Activated gamma-delta T cell (primary cell): ENCODE data around the gene RGR.

Experiments used
- DNase-seq: peaks from one replicate; lab custom pipeline; 2025; lab: John Stamatoyannopoulos, UW
- total RNA-seq, 2 donors: gene quantifications; one replicate each; lab custom pipeline; 2026; lab: John Stamatoyannopoulos, UW

Gene RGR
- total RNA-seq: 0 reads per million in 2 donors

DNA sequence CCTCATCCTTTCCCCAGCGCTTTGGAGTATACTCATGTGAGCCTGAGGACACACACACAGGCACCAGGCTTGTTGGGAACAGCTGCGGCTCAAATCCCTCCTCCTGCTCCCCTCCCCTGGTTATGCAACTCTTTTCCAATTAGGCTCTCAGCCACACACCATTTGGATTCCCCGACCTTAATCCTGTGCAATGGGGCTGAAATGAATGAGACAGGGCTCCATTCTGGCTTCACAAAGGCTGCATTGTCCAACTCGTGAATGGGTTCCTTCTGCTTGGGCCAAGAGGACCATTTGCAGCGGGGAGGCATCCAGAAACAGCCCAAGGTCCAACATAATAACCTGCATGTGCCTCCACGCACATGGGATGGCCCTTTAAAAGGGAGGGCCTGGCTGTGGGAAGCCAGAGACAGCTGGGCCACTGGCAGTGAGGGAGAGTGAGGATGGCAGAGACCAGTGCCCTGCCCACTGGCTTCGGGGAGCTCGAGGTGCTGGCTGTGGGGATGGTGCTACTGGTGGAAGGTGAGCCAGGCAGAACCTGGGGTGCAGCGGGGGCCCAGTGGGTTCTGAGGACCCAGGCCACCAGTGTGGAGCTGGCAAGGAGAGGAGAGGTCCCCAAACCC lies at the start of gene RGR:
Gene RGR (plus strand): TSS at position 403 of the 620 bp plus-strand sequence. CDS start 38 bp downstream, at position 441.
- DNase-seq: no peak

GRCh38 chr10:84196083-84196482 lies 48.8 kb upstream of the RGR start:
- no peak for DNase-seq

DNA sequence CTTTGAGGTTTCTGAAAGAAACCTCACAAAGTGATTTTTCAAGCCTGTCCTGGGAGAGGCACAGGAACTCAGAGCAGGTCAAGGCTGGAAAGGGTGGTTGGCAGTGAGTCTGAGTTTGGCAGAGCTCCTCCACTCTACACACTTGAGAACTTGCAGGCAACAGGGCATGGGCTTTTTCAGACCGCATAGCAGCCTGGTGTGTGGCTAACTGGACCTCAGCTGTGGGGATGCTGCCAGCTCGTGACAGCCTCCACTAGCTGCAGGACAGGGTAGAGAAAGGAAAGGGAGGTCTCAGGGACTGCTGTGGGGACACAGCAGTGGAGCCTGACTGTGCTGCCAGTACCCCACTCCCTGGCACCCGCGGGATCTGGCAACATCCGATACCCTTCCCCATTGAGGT lies 47.9 kb upstream of the RGR start:
- no peak for DNase-seq

GRCh38 chr10:84197643-84198042 lies 47.2 kb upstream of the RGR start:
- DNase-seq: no peak

- DNase-seq: no peak
Measured at GRCh38 chr10:84198206-84198915, 46.5 kb upstream of the RGR start.

GRCh38 chr10:84200537-84201243 lies 44.2 kb upstream of the RGR start:
- no peak for DNase-seq

DNA sequence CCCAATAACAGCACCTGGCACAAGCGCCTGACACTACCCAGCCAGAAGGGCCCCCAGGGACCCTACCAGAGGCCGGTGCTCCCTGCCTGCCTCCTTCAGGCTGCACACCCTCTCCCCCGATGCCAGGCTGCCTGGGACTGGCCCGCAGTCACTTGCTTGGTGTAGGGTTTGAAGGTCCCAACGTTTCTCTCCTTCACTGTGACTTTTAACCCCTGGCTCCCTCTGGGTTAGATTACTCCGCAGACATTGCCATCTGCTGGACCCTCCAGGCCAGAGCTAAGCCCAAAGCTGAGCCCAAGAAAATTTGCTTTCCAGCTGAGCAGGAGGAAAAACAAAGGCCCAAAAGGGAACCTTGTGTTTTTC lies 43.6 kb upstream of the RGR start:
- no peak for DNase-seq

GRCh38 chr10:84201682-84202081 lies 43.2 kb upstream of the RGR start:
- no peak for DNase-seq

DNA sequence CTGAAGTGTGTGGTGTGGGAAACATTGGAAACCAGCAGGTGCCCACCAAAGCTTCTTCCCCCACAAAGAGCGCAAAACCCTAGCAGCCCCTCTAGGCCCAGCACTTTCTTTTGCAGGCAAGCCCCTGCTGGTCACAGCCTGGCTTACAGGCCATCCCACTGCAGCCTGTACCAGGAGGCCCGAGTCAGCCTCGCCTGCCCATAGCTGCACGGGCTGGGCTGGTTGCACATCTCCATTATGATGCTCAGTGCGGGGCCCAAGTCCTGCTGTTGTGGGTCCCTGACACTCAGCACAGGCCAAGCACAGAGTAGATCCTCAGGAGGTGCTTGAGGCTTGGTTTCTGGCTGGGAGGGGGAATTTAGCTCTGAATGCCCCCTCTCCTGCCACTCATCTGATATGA lies 42.5 kb upstream of the RGR start:
- no peak for DNase-seq

DNA sequence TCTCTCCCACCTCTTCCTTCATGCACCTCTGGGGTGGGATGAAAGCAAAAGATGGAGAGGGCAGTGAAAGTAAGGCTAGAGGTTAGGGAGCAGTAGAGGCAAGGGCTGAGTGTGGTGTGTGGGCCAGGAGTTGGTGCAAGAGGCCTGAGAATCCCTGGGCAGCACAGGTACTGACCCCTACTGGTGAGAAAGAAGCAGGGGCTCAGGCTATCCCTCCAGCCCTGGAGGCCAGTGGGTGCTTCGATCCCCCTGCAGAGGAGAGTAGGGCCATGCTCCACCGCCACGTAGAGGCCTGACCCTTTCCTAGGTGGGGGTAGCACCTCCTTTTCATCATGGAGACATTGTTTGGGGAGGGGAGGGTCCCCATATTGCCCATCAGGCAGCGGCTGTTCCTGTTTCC lies 40.7 kb upstream of the RGR start:
- DNase-seq: no peak

- DNase-seq: no peak
Measured at GRCh38 chr10:84204610-84205009, 40.2 kb upstream of the RGR start.

DNA sequence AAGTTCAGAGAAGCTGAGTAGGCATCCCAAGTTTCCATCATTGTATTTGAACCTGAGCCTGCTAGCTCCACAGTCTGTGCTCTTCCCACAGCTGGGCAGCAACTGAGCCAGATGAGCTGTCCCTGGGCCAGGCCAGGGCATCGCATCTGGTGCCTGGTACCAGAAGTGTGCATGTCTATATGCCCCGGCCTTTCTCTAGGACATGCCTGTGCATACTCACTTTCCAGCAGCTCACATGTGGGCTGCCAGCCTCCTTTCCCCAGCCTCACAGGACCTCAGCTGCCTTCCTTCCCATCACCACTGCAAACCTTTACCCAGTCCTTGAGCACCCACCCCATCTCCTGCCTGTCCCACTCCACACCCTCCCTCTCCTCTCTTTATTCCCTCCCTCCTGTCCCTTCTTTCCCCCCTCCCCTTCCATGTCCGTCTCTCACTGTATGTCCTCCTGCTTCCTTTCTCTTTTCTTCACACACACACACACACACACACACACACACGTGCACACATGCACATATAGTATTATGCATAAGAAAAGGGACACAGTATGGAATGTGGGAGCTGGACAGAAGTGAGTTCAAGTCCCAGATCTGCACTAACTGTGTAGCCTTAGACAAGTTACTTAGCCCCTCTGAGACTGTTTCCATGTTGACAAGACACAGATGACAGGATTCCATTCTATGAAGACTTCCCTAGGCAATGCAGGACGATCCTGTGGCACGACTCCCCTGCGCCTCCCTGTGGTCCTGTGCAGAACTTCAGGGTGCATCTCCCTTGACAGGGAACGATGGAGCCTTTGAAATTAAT lies 39.6 kb upstream of the RGR start:
- DNase-seq: peak; percentile 25

DNA sequence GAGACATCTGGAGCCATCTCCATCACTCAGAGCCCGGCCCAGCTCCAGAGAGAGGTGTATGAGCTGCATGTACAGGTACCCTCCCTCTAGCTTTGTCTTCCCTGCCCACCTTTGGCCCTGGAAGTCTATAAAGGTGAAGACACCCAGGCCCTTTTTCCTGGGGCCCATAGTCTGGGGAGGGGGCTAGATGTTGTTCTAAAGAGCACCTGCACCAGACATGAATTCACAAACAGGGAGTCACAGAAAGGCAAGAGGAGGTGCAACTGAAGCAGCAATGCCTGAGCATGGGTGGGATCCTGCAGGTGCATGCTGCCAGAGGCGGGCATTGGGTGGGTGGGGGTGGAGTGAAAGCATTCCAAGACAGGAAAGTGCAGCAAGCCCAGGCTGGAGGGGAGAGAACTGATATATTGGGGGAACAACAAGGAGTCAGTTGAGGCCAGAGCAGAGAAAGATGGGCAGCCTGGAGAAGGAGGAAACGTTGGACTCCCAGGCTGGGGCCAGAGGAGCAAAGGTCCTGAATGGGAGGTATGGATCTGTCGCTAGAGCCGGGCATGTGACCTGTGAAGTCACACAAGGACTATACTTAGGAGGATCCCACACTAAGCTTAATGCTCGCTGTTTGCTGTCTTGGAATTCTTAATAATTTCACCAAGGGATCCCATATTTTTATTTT lies 38.9 kb upstream of the RGR start:
- DNase-seq: no peak

DNA sequence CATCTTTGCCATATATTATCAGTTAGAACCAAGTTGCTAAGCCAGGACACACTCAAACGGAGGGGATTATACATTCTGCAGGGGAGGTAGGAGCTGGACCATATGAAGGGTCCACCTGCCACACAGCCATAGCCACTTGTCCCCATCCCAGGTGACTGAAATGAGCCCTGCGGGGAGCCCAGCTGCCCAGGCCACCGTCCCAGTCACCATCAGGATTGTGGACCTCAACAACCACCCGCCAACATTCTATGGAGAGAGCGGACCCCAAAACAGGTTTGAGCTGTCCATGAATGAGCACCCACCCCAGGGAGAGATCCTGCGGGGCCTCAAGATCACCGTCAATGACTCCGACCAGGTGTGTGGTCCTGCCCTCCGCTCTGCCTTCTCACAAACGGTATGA lies 36.8 kb upstream of the RGR start:
- no peak for DNase-seq

GRCh38 chr10:84211566-84211965 lies 33.3 kb upstream of the RGR start:
- no peak for DNase-seq

- DNase-seq: no peak
Measured at GRCh38 chr10:84212014-84212413, 32.8 kb upstream of the RGR start.

GRCh38 chr10:84213076-84213475 lies 31.8 kb upstream of the RGR start:
- no peak for DNase-seq

DNA sequence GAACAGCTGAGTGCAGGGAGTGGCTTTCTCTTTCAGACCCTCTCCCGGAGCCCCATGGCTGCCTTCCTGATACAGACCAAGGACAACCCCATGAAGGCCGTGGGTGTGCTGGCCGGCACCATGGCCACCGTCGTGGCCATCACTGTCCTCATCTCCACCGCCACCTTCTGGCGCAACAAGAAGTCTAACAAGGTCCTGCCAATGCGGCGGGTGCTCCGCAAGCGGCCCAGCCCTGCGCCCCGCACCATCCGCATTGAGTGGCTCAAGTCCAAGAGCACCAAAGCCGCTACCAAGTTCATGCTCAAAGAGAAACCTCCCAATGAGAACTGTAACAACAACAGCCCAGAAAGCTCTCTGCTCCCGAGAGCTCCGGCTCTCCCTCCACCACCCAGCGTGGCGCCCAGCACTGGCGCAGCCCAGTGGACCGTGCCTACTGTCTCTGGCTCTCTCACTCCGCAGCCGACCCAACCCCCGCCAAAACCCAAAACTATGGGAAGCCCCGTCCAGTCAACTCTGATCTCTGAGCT lies 30.7 kb upstream of the RGR start:
- DNase-seq: no peak

GRCh38 chr10:84214612-84215235 lies 30.1 kb upstream of the RGR start:
- no peak for DNase-seq

GRCh38 chr10:84216834-84217233 lies 28.0 kb upstream of the RGR start:
- no peak for DNase-seq

DNA sequence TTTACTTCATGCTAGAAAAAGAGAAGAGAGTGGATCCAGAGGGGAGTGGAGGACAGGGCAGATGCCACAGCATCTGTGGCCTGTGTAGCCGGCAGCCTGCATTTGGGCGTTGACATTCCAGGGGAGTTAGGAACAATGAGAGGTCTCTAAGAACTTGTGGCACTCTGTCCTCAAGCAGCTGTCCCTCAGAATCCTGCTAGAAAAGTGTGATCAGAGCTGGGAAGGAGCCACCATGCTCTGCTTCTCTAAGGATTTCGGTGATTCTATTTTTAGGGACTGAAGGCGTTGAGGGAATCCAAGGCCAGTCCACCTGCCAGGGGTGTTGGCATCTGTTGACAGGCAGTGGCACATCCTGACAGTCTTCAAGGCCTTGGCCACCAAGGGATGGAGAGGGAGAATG lies 27.1 kb upstream of the RGR start:
- DNase-seq: no peak
